ENCODE measurements around the gene MAP7.

MAP7 gene

GRCh38 chr6:136408204-136408603, 142.0 kb downstream of the MAP7 start:
- TF ChIP-seq CTCF (IDR thresholded peaks at IDR 0.05), result no peak

- TF ChIP-seq CTCF (IDR thresholded peaks at IDR 0.05), result no peak
Measured at GRCh38 chr6:136405420-136406029, 144.7 kb downstream of the MAP7 start.

GRCh38 chr6:136404627-136405419, 145.4 kb downstream of the MAP7 start:
- no peak for TF ChIP-seq CTCF (IDR thresholded peaks at IDR 0.05)

- no peak for TF ChIP-seq CTCF (IDR thresholded peaks at IDR 0.05)
Measured at GRCh38 chr6:136404007-136404406, 146.2 kb downstream of the MAP7 start.

GRCh38 chr6:136403110-136403980, 146.9 kb downstream of the MAP7 start:
- no peak for TF ChIP-seq CTCF (IDR thresholded peaks at IDR 0.05)

GRCh38 chr6:136401749-136402148, 148.5 kb downstream of the MAP7 start:
- TF ChIP-seq CTCF (IDR thresholded peaks at IDR 0.05), result no peak

- TF ChIP-seq CTCF (IDR thresholded peaks at IDR 0.05), result no peak
Measured at GRCh38 chr6:136398453-136398852, 151.8 kb downstream of the MAP7 start.

Data from LNCAP (cell line).